GM08714 (cell line): ENCODE measurements around the gene ELAVL1.
"Not testable (repeated sequence)": the region's sequence is repeated elsewhere in the genome, so short reads cannot be mapped to it uniquely, and the experiment has no call there.

ENCODE experiments used
- H3K4me3 ChIP-seq: fragments of 200-500 bp; sonication (Bioruptor generic); 2 replicates; pipeline ENCODE4 v1.5.1; 2014; ENCODE audit warnings: mild to moderate bottlenecking, low read length, inconsistent platforms
- ZNF274 ChIP-seq: IDR thresholded peaks from 2 replicates; pipeline ENCODE4 v1.6.1; 2012; ENCODE audit warnings: mild to moderate bottlenecking, low read depth, low read length

ELAVL1 gene

DNA sequence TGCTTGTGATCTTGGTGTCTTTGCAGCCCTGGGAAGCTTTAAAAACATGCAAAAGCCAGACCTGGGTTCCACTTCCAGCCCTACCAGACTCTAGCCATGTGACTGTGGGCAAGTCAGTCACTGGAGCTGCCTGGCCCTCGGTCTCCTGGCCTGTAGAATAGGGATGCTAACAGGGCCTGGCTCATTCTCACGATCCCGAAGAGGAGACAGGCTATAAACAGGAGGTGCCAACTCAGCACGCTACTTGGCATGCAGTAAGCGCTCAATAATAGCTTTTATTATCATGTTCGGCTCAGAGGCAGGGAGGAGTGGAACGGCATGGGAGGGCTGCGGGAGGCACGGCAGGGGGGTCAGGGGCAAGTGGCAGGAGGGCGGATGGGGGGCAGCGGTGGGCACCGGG, 81.2 kb downstream of the ELAVL1 start:
- no peak overlapping the region for H3K4me3 ChIP-seq
- TF ChIP-seq ZNF274 = no peak

DNA sequence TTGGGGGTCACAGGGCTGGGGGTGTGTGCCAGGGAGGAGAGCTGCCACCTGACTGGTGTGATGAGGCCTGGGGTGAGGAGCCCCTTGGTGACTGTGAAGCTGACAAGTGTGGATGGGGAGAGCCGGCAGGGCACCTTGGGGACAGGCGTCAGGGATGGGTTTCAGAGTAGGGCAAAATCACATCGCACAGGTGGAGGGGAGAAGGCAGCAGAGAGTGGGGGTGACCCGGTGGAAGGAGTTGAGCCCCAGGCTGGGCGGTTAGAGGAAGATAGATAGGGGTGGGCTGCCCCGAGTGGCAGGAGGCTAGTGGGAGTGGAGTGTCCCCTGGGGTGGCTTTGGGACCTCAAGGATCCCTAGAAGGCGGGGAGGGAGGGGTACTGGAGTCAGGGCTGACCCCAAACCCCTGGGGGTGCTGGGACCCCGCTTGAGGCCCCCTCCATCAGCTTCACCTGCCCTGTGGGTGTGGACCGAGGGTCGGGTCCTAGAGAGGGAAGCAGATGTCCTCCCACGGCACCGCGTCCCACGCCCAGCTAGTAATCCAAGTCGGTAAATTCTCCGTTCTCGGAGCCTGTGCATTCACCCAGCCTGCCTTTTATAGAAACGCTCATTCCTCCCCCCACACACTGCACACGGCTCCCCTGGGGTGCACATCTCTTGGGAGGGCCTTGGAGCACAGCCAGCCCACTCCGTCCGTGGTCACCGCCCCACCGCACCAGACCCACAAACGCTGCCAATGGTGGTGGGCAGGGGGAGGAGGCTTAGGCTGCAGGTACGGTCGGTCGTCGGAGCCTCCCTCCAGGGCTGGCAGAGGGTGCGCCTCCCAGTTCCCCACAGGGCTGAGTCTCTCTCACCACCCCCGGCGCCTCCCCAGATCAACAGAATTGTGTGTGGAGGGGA, 81.9 kb downstream of the ELAVL1 start:
- TF ChIP-seq ZNF274 = no peak
- no peak overlapping the region for H3K4me3 ChIP-seq

DNA sequence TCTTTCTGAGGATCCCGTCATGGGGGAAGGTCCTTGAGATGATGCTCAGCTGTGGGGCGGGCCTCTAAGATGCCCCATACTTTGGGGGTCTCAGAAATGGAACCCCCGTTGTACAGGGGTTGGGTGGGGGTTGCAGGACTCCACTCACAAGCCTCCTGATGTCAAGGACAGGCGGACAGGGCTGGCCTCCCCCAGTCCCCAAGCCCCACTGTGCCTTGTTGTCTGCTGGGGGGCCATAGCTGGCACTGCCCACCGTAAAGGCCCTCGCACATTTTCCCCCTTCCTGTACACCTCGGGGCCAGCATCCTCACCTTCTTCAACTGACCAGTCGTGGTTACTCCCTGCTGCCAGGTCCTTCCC, 82.6 kb downstream of the ELAVL1 start:
- no peak overlapping the region for H3K4me3 ChIP-seq
- TF ChIP-seq ZNF274 = no peak

DNA sequence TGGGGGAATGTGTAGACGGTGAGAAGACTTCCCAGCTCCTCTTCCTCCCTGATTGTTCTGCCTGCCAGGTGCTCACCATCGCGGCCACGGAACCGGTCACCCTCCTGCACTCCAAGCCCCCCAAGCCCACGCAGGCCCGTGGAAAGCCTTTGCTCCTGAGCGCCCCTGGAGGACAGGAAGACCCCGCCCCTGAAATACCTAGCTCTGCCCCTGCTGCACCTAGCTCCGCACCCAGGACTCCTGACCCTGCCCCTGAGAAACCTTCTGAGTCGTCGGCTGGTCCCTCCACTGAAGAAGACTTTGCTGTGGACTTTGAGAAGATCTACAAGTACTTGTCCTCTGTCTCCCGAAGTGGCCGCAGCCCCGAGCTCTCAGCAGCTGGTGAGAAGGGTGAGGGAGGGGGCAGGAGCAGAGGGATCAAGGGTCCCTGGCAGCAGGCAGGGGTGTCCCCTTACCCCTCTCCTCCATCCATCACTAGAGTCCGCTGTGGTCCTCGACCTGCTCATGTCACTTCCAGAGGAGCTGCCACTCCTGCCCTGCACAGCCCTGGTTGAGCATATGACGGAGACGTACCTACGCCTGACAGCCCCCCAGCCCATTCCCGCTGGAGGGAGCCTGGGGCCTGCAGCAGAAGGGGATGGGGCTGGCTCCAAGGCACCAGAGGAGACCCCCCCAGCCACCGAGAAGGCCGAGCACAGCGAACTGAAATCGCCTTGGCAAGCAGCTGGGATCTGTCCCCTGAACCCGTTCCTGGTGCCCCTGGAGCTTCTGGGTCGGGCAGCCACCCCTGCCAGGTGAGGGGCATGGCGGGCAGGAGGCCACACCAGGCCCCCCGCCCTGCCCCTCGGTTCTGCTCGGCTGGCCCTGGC, 83.2 kb downstream of the ELAVL1 start:
- H3K4me3 ChIP-seq = no peak overlapping the region
- no peak for TF ChIP-seq ZNF274

DNA sequence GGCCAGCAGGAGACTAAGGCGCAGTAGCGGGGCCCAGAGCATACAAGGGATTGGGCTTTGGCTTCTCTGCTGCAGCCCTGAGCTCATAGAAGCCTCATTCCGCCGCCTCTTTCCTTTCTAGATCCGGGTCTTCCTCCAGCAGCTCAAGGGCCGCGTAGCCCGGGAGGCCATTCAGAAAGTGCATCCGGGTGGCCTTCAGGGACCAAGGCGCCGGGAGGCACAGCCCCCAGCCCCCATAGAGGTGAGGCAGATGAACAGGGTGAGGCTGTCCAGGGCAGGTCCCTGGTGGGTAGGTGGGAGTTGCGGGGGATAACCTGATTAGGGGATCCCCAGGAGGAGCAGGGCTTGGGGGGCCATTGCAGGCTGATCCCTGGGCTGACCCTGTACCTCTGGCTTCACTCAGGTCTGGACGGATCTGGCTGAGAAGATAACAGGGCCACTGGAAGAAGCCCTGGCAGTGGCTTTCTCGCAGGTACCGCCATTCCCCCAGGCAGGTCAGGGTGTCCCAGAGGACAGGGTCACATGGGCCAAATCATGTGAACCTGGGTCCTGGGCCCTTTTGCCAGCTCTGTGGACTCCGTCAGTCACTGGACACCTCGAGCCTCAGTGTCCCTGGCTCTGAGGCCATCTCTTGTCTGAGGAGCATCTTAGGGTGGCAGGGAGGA, 84.0 kb downstream of the ELAVL1 start:
- peak overlapping the region; percentile 47; the same call in 1 of the 2 replicates for H3K4me3 ChIP-seq
- no peak for TF ChIP-seq ZNF274

DNA sequence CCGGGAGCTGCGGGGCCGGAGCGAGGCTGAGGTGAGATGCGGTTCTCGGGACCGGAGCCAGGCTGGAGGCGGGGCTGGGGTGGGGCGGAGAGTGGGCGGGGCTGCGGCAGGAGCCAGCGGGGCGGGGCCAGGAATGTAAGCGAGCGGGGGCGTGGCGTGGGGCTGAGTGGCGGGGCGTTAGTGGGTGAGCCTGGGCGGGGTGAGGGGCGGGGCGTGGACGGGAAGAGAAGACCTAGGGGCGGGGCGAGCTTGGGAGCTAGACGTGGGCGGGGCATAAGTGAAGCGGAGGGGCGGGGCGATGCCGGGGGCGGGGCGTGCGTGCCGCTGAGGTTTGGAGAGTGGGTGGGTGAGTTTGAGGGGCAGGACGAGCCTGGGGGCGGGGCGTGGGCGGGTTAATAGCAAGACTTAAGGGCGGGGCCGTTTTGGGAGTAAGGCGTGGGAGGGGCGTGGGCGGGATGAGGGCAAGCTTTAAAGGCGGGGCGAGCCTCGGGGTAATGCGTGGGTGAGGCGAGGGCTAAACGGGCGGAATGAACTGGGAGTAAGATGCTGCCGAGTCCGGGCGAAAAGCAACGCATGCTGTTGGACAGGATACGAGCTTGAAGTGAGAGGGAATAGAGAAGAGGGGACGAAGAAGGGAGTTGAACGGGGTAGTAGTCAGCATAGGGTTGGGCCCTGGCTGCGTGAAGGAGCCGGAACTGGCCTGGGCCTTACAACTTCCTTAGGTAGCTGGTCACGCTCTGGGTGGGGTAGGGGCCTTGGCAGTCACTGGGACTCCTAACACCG, 84.7 kb downstream of the ELAVL1 start:
- no peak for TF ChIP-seq ZNF274
- peak overlapping the region; percentile 64; the same call in 1 of the 2 replicates for H3K4me3 ChIP-seq

DNA sequence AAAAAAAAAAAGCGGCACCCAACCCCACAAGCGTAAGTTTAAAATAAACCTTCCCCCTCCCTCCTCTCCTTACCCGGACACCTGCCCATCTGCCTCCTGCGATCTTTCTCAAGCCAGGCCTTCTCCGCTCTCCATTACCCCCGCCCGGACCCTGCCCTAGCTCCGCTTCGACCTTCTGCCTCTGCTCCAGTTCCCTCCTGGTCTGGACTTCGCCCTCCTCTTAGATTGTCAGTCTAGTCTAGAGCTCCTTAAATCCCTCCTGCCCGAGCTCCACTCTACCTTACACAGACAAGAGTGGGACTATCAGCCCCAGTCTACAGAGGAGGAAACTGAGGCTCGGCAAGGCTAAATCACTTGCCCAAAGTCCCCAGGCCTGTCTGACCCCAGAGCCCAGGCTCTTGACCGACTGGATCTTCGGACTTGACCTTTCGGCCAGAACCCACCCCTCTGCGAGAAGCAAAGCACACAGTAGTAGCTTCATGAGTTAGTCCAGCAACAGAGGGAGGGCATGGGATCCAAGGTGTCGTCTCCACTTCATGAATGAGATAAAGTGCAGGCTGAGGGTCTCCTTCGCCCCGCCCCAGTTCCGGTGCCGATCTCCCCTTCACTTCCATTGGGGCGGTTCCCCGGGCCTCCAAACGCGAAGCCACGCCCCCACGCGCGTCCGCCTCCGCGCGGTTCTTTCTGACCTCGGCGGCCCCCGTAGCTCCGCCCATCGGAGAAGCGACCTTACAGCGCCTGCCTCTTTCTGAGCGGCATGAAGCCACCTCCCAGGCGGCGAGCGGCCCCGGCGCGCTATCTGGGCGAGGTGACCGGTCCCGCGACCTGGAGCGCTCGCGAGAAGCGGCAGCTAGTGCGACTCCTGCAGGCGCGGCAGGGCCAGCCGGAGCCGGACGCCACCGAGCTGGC, 85.6 kb downstream of the ELAVL1 start, which contains the start of gene SNAPC2:
Gene SNAPC2, plus strand, starts transcription at position 729 of the 909 bp plus-strand sequence. Its CDS starts 29 bp downstream, at position 758.
- no peak for TF ChIP-seq ZNF274
- peak within 1 kb of the TSS; percentile 64; the same call in 1 of the 2 replicates for H3K4me3 ChIP-seq

DNA sequence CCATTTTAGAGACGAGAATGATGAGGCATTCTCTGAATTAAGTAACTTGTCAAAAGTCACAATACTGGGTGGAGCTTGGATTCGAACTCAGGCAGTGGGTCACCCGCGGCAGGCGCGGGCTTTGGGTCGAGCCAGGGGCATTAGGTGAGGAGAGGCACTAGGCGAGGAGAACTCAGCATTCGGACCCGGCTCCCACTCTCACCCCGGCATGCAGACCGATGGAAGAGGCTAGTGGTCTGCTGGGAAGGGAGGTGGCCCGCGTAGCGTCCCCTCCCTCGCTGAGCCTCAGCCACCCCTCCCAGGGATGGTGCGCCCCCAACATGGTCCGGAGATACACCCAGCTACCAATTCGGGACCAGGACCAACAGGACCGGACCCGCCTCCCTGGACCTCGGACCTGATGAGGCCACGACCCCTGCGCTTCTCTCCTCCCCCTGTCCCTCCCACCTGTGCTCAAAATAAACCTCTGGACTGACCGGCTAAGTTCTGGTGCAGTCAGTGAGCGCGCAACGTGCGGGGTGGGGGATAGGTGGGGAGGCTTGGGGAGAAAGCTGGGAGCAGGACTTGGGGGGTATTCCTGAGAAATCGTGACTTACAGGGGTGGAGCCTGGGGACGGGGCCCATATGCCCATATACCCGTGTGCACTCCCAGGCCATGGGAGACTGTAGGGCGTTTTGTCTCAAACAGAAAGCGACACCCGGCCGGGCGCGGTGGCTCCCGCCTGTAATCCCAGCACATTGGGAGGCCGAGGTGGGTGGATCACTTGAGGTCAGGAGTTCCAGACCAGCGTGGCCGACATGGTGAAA, 86.6 kb downstream of the ELAVL1 start:
- H3K4me3 ChIP-seq = no peak overlapping the region

DNA sequence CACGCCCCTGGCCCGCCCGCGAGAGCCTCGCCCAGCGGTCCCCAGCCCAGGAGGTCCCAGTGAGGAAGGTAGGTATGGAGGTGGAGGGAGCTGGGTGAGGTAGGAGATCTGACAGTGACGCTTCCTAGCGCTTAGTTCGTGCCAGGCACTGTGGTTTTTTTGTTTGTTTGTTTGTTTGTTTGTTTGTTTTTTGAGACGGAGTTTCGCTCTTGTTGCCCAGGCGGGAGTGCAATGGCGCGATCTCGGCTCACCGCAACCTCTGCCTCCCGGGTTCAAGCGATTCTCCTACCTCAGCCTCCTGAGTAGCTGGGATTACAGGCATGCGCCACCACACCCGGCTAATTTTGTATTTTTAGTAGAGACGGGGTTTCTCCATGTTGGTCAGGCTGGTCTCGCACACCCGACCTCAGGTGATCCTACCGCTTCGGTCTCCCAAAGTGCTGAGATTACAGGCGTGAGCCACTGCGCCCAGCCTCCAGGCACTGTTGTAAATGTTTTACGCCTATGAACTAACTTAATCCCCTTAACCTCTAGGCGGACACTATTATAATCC, 87.3 kb downstream of the ELAVL1 start:
- H3K4me3 ChIP-seq = not testable (repeated sequence)

More for the DNA sequence above, 86.6 kb downstream of the ELAVL1 start:
- TF ChIP-seq ZNF274 = no peak

DNA sequence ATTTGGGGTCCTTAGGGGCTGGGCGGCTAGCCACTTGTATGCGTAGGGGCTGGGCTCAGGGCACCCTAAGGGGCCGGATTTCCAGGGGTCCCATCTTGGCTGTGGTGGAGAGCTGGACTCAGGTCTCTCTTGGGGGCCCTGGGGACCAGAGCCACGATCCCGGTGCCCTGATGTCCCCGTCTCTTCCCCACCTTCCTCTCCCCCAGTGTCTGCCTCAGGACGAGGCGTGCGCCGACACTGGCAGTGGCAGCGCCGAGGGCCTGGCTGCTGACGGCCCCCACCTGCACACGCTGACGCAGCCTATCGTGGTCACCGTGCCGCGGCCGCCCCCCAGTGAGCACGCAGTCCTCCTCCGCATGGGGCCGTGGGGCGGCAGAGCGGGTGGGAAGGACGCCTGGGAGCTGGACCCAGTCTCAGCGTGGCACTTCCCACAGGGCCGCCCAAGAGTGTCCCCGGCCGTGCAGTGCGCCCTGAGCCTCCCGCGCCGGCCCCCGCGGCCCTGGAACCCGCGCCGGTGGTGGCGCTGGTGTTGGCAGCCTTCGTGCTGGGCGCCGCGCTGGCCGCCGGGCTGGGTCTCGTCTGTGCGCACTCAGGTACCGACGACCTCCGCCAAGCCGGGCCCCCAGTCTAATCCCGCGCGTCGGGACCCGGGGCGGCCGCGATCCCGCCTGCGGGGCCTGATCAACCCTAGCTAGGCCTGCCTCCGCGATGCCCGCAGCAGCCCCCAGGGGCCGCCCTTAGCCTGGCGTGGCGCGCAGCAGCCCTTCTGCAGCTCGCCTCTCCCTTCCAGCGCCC, 88.0 kb downstream of the ELAVL1 start:
- no peak overlapping the region for H3K4me3 ChIP-seq
- TF ChIP-seq ZNF274 = no peak

DNA sequence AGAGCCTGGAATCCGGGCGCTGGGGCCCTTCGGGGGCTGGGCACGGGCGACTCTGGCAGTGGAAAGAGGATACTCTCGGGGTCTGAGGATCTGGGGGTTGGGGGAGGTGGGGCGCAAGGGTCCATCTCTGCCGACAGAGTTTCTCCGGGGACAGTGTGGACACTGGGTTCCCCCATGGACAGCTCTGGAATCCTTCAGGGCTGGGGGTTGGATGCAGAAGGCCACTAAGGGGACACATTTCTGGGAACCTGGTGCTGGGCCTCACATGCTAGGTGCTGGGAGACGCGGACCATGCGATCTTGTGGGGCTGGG, 88.5 kb downstream of the ELAVL1 start:
- TF ChIP-seq ZNF274 = no peak
- no peak overlapping the region for H3K4me3 ChIP-seq
